Measurements from ENCODE around the gene NHERF1.

DNA sequence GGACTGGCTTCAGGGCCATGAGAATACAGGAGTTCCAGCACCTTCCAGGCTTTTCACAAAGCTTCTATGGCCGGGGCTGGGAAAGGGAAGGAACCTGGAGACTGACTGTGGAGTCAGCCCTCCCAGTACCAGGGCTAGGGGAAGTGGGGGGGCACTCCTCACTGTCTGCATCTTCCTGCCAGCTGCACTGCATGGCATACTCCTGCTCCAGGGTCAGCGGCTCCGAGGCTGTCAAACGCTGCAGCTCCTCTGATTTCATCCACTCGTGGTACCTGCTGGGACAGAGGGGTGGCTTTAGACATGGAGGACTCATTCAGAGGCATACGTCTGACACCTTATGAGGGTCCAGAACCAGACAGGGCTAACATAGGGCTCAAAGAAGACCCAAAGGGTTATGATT, 25.0 kb downstream of the NHERF1 start:
- TF ChIP-seq CREB1 (IDR thresholded peaks at IDR 0.05; ENCODE audit: low read depth) (no peak), TCF12 (IDR thresholded peaks at IDR 0.05; ENCODE audit: low read depth) (no peak), RAD21 (IDR thresholded peaks at IDR 0.05; ENCODE audit: low read depth) (no peak), TEAD4 (IDR thresholded peaks at IDR 0.05) (no peak), REST (IDR thresholded peaks at IDR 0.05; ENCODE audit: low read depth) (no peak), EP300 (IDR thresholded peaks at IDR 0.05; ENCODE audit: borderline replicate concordance) (no peak), FOXM1 (IDR thresholded peaks at IDR 0.05; ENCODE audit: borderline replicate concordance, low read depth) (no peak)
- TF ChIP-seq, protein P1, sequence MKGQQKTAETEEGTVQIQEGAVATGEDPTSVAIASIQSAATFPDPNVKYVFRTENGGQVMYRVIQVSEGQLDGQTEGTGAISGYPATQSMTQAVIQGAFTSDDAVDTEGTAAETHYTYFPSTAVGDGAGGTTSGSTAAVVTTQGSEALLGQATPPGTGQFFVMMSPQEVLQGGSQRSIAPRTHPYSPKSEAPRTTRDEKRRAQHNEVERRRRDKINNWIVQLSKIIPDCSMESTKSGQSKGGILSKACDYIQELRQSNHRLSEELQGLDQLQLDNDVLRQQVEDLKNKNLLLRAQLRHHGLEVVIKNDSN (IDR thresholded peaks at IDR 0.05), result no peak
